WERI-Rb-1 (cell line): ENCODE data around the gene CNNM4.

Experiments used
- DNase-seq: peaks from one replicate; pipeline ENCODE4 v3.0.0-alpha.2; 2020
- H3K27ac ChIP-seq: fragments of 250-450 bp; sonication (Bioruptor Pico); 2 replicates; pipeline ENCODE4 v1.5.1; 2020; ENCODE audit warnings: mild to moderate bottlenecking, moderate library complexity
- H3K27me3 ChIP-seq: fragments of 250-450 bp; sonication (Bioruptor Pico); 2 replicates; pipeline ENCODE4 v1.5.1; 2021; ENCODE audit warnings: mild to moderate bottlenecking, low read depth, moderate library complexity; ENCODE audit not compliant: insufficient read depth, severe bottlenecking
- H3K36me3 ChIP-seq: fragments of 250-450 bp; sonication (Bioruptor Pico); 2 replicates; pipeline ENCODE4 v1.5.1; 2020; ENCODE audit warnings: mild to moderate bottlenecking, moderate library complexity
- H3K4me3 ChIP-seq: 2 replicates; pipeline ENCODE4 v1.5.1; 2011; ENCODE audit warnings: low read depth, mild to moderate bottlenecking, control low read depth, low read length
- H3K9me3 ChIP-seq: fragments of 250-450 bp; sonication (Bioruptor Pico); 2 replicates; pipeline ENCODE4 v1.5.1; 2021; ENCODE audit warnings: mild to moderate bottlenecking, moderate library complexity; ENCODE audit not compliant: severe bottlenecking
- TF ChIP-seq, protein P1 (sequence below): IDR thresholded peaks from 2 replicates; pipeline ENCODE4 v1.5.1; 2011; ENCODE audit warnings: low read depth, mild to moderate bottlenecking, control low read depth, inconsistent platforms, low read length

The CNNM4 gene

DNA sequence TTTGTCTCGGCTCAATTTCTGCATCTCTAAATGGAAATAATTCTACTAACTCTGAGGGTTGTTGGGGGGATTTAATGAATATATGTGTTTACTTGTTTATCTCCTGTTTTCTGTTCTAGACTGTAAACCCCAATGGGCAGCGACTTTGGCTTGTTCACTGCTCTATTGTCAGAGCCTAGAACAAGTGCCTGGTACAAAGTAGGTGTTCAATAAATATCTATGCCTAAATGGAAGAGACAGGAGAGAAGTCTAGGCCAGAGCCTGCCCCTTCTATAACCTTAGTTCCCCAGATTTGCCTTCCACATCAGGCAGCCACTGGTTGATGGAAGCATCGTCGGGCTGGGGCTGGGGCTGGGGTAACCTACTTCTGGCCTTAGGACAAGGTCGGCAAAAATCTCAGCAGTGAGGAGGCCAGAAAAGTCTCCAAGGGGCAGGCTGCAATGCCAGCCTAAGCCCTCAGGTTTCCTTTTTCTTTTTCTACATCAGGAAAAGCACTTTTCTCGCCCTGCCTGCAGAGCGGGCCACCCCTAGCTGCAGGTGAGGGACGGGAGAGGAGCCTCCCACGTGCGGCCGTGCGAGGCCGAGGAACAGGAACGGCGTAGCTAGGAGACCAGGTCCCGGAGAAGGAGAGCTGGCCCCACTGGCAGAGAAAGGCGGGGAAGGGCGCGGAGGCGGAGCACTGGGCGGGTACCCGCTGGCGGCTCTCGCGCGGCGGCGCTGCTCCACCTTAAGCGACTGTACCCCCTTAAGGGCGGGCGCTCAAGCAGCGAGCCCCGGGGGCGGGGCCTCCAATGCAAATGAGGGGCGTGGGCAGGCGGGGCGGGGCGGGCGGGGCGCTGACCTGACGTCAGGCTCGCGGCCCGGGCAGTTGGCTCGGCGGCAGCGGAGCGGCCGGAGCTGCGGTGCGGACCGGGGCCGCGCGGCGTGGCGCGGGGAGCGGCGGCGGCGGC is at the start of gene CNNM4:
Gene CNNM4 (plus strand): TSS at position 867 of the 950 bp plus-strand sequence. CDS start 98 bp downstream, outside the sequence.
- Histone ChIP-seq H3K4me3 (peak within 1 kb of the TSS; percentile 31), H3K27ac (peak within 1 kb of the TSS; percentile 56), H3K9me3 (no peaks in the 10 kb centered on the region), H3K36me3 (no peaks in the 10 kb centered on the region), H3K27me3 (no peaks in the 10 kb centered on the region)
- TF ChIP-seq, protein P1, sequence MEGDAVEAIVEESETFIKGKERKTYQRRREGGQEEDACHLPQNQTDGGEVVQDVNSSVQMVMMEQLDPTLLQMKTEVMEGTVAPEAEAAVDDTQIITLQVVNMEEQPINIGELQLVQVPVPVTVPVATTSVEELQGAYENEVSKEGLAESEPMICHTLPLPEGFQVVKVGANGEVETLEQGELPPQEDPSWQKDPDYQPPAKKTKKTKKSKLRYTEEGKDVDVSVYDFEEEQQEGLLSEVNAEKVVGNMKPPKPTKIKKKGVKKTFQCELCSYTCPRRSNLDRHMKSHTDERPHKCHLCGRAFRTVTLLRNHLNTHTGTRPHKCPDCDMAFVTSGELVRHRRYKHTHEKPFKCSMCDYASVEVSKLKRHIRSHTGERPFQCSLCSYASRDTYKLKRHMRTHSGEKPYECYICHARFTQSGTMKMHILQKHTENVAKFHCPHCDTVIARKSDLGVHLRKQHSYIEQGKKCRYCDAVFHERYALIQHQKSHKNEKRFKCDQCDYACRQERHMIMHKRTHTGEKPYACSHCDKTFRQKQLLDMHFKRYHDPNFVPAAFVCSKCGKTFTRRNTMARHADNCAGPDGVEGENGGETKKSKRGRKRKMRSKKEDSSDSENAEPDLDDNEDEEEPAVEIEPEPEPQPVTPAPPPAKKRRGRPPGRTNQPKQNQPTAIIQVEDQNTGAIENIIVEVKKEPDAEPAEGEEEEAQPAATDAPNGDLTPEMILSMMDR = peak; percentile 38
- peak; percentile 95 for DNase-seq

GRCh38 chr2:96710985-96711384 is 49.7 kb upstream of the CNNM4 start:
- peaks cover 56% of the 10 kb centered on the region for H3K36me3 ChIP-seq
- H3K27ac ChIP-seq = no peak overlapping the region
- no peak overlapping the region for H3K4me3 ChIP-seq
- TF ChIP-seq, protein P1 = no peak
- no peak for DNase-seq
- H3K9me3 ChIP-seq = no peaks in the 10 kb centered on the region
- H3K27me3 ChIP-seq = no peaks in the 10 kb centered on the region

- no peak for DNase-seq
- H3K4me3 ChIP-seq = no peak overlapping the region
- no peak overlapping the region for H3K27ac ChIP-seq
- H3K36me3 ChIP-seq = peaks cover 23% of the 10 kb centered on the region
- H3K9me3 ChIP-seq = no peaks in the 10 kb centered on the region
- H3K27me3 ChIP-seq = no peaks in the 10 kb centered on the region
- TF ChIP-seq, protein P1 = no peak
Measured at GRCh38 chr2:96715658-96716057, 45.0 kb upstream of the CNNM4 start.

DNA sequence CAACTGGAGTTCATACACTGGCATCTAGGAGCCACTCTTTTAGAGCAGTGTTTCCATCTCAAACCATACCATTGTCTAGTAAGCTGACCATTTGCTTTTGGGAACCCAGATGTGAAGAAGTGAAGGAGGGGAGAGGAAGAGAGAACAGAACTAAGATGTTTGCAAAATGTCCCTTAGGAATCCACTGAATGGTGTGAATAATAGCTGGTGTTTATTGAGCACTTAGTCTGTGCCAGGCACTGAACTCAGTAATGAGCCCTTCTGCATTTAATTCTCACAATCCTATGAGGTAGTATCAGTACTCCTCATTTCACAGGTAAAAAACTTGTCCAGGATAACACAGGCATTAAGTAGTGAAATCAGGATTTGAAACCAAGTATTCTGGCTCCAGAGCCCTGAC is 44.3 kb upstream of the CNNM4 start:
- H3K27ac ChIP-seq = no peak overlapping the region
- DNase-seq = no peak
- TF ChIP-seq, protein P1 = no peak
- H3K4me3 ChIP-seq = no peak overlapping the region
- peaks cover 15% of the 10 kb centered on the region for H3K36me3 ChIP-seq
- H3K9me3 ChIP-seq = no peaks in the 10 kb centered on the region
- H3K27me3 ChIP-seq = no peaks in the 10 kb centered on the region

GRCh38 chr2:96726131-96726530 is 34.6 kb upstream of the CNNM4 start:
- no peak overlapping the region for H3K27ac ChIP-seq
- H3K27me3 ChIP-seq = no peaks in the 10 kb centered on the region
- TF ChIP-seq, protein P1 = no peak
- no peaks in the 10 kb centered on the region for H3K9me3 ChIP-seq
- no peak for DNase-seq
- peaks cover 54% of the 10 kb centered on the region for H3K36me3 ChIP-seq
- no peak overlapping the region for H3K4me3 ChIP-seq

DNA sequence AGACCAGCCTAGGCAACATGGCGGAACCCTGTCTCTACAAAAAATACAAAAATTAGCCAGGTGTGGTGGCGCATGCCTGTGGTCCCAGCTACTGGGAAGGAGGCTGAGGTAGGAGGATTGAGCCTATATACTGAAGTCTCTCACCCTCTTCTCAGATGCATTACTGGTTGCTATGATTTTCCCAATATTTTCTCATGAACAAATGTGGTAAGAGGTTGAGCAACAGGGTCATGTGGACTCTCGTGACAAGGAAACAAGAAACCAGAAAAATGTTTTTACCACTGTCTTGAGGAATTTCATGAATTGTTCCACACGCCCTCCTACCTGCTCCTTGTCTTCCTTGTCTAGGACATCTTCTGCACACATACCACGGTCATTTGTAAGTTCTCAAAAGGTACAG is 33.3 kb upstream of the CNNM4 start:
- TF ChIP-seq, protein P1 = no peak
- DNase-seq = no peak
- H3K27me3 ChIP-seq = no peaks in the 10 kb centered on the region
- no peaks in the 10 kb centered on the region for H3K9me3 ChIP-seq
- no peak overlapping the region for H3K4me3 ChIP-seq
- H3K36me3 ChIP-seq = peaks cover 60% of the 10 kb centered on the region
- H3K27ac ChIP-seq = no peak overlapping the region
